Left renal pelvis (tissue), 4 donors: ENCODE results near the gene FAU. TPM values are rescaled to one million over a fixed set of nuclear protein-coding genes. Genes with fewer than 3 reads are reported as not detected.

ENCODE experiments used
- DNase-seq, 4 donors: peaks; one replicate each; pipeline ENCODE4 v3.0.0-alpha.2; 2013; ENCODE audit warnings: low read depth in 4 of 4, low spot score in 3 of 4
- polyA plus RNA-seq, 4 donors: library from polyadenylated mRNA; unstranded; fragments of 120-200 nt; gene quantifications; one replicate each; pipeline ENCODE4 v1.2.1, GENCODE V29; 2013; ENCODE audit not compliant: insufficient read length in 4 of 4

FAU gene
- polyA plus RNA-seq, 4 donors: 557 to 830 (median 587) TPM

- DNase-seq: peak; percentile 85 to 92 (median 88)
Observed at GRCh38 chr11:65083834-65084597, 37.9 kb downstream of the FAU start, which contains the start of the genes CDCA5 and ZFPL1. Gene CDCA5, minus strand, starts transcription at chr11:65084040. Its CDS starts 62 bp downstream, at chr11:65083978. Gene ZFPL1, plus strand, starts transcription at chr11:65084222. Its CDS starts 477 bp downstream, at chr11:65084699.

- no peak for DNase-seq
Observed at GRCh38 chr11:65083134-65083833, 38.6 kb downstream of the FAU start.

- DNase-seq: no peak
Observed at GRCh38 chr11:65078786-65079342, 43.1 kb downstream of the FAU start.

- DNase-seq: no peak
Observed at GRCh38 chr11:65078151-65078550, 43.8 kb downstream of the FAU start.

- DNase-seq: no peak
Observed at GRCh38 chr11:65077451-65077850, 44.5 kb downstream of the FAU start.

- no peak for DNase-seq
Observed at GRCh38 chr11:65072631-65072966, 49.3 kb downstream of the FAU start.

- no peak for DNase-seq
Observed at GRCh38 chr11:65071907-65072630, 49.9 kb downstream of the FAU start.

Other genes with a start within 250 kb of the FAU start
- 10 to 100 TPM; 48.7 to 68.8 (median 58.5) TPM for gene EHD1, start 243.5 kb downstream of the FAU start, polyA plus RNA-seq
- 10 to 100 TPM; 12.9 to 26.0 (median 15.6) TPM for gene ATG2A, start 204.9 kb downstream of the FAU start, polyA plus RNA-seq
- 10 to 100 TPM; 13.2 to 20.8 (median 17.4) TPM for gene PPP2R5B, start 197.4 kb downstream of the FAU start, polyA plus RNA-seq
- gene GPHA2, start 186.2 kb downstream of the FAU start, polyA plus RNA-seq: 1 to 10 TPM; 1.6 to 3.5 (median 2.4) TPM
- 1 to 10 TPM in 1 of 4 donors, under 1 TPM in 2, not detected in 1; 0.53 to 1.3 (median 0.92) TPM for gene MAJIN, start 150.0 kb downstream of the FAU start, polyA plus RNA-seq
- 1 to 10 TPM; 2.3 to 2.9 (median 2.6) TPM for gene BATF2, start 125.2 kb downstream of the FAU start, polyA plus RNA-seq
- 10 to 100 TPM; 54.6 to 74.5 (median 63.5) TPM for gene ARL2, start 108.0 kb downstream of the FAU start, polyA plus RNA-seq
- gene SNX15, start 94.7 kb downstream of the FAU start, polyA plus RNA-seq: 10 to 100 TPM; 25.3 to 32.4 (median 28.6) TPM
- gene SAC3D1, start 80.9 kb downstream of the FAU start, polyA plus RNA-seq: 10 to 100 TPM; 10.6 to 19.5 (median 11.3) TPM
- gene NAALADL1, start 63.6 kb downstream of the FAU start, polyA plus RNA-seq: 10 to 100 TPM; 11.6 to 28.5 (median 12.6) TPM
- 10 to 100 TPM; 15.7 to 20.1 (median 18.0) TPM for gene CDCA5, start 38.1 kb downstream of the FAU start, polyA plus RNA-seq
- 10 to 100 TPM; 26.2 to 36.5 (median 31.0) TPM for gene ZFPL1, start 37.9 kb downstream of the FAU start, polyA plus RNA-seq
- gene VPS51, start 25.9 kb downstream of the FAU start, polyA plus RNA-seq: 100 to 1,000 TPM in 2 of 4 donors, 10 to 100 TPM in 2; 87.3 to 152 (median 103) TPM
- 10 to 100 TPM; 17.7 to 97.1 (median 70.3) TPM for gene TM7SF2, start 10.3 kb downstream of the FAU start, polyA plus RNA-seq
- gene ZNHIT2, start 4.4 kb downstream of the FAU start, polyA plus RNA-seq: 10 to 100 TPM in 1 of 4 donors, 1 to 10 TPM in 3; 3.8 to 11.1 (median 5.9) TPM
- 10 to 100 TPM; 36.9 to 59.1 (median 56.3) TPM for gene MRPL49, start 187 bp upstream of the FAU start, polyA plus RNA-seq
- 10 to 100 TPM; 44.0 to 62.7 (median 55.2) TPM for gene SYVN1, start 12.4 kb upstream of the FAU start, polyA plus RNA-seq
- not detected for gene SPDYC, start 48.1 kb upstream of the FAU start, polyA plus RNA-seq
- 100 to 1,000 TPM in 1 of 4 donors, 10 to 100 TPM in 3; 76.5 to 113 (median 88.6) TPM for gene CAPN1, start 59.8 kb upstream of the FAU start, polyA plus RNA-seq
- gene POLA2, start 139.8 kb upstream of the FAU start, polyA plus RNA-seq: 10 to 100 TPM; 24.3 to 30.0 (median 28.3) TPM
- gene CDC42EP2, start 192.7 kb upstream of the FAU start, polyA plus RNA-seq: 10 to 100 TPM in 2 of 4 donors, 1 to 10 TPM in 2; 7.0 to 24.1 (median 11.4) TPM
- gene DPF2, start 211.7 kb upstream of the FAU start, polyA plus RNA-seq: 100 to 1,000 TPM in 1 of 4 donors, 10 to 100 TPM in 3; 80.6 to 102 (median 88.0) TPM
- gene TIGD3, start 232.6 kb upstream of the FAU start, polyA plus RNA-seq: under 1 TPM; 0.41 to 0.69 (median 0.55) TPM